GM13977 (cell line): ENCODE measurements around the gene TRIM2.

Experiments used
- DNase-seq: peaks from one replicate; pipeline ENCODE4 v3.0.0; 2012; ENCODE audit warnings: low spot score
- in situ Hi-C: fragments of 300-500 bp; cut with MboI; formaldehyde crosslinking; loops from one replicate; pipeline ENCODE4 v1.12.0; 2022; ENCODE audit warnings: low sequenced_read_pairs, low pct_unique_long_range_greater_than_20kb, mixed read lengths, inconsistent platforms; ENCODE audit not compliant: unreplicated experiment
- TF ChIP-seq, protein P1 (sequence below): IDR thresholded peaks from 2 replicates; pipeline ENCODE4 v1.5.1; 2012; ENCODE audit warnings: mild to moderate bottlenecking, control low read depth; ENCODE audit not compliant: insufficient read depth; ENCODE audit errors: extremely low read depth, missing control alignments

The TRIM2 gene

GRCh38 chr4:153176938-153177337 lies 27.3 kb upstream of the TRIM2 start:
- no peak for DNase-seq
- TF ChIP-seq, protein P1, sequence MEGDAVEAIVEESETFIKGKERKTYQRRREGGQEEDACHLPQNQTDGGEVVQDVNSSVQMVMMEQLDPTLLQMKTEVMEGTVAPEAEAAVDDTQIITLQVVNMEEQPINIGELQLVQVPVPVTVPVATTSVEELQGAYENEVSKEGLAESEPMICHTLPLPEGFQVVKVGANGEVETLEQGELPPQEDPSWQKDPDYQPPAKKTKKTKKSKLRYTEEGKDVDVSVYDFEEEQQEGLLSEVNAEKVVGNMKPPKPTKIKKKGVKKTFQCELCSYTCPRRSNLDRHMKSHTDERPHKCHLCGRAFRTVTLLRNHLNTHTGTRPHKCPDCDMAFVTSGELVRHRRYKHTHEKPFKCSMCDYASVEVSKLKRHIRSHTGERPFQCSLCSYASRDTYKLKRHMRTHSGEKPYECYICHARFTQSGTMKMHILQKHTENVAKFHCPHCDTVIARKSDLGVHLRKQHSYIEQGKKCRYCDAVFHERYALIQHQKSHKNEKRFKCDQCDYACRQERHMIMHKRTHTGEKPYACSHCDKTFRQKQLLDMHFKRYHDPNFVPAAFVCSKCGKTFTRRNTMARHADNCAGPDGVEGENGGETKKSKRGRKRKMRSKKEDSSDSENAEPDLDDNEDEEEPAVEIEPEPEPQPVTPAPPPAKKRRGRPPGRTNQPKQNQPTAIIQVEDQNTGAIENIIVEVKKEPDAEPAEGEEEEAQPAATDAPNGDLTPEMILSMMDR: no peak
- in situ Hi-C loops: no loop called here

DNA sequence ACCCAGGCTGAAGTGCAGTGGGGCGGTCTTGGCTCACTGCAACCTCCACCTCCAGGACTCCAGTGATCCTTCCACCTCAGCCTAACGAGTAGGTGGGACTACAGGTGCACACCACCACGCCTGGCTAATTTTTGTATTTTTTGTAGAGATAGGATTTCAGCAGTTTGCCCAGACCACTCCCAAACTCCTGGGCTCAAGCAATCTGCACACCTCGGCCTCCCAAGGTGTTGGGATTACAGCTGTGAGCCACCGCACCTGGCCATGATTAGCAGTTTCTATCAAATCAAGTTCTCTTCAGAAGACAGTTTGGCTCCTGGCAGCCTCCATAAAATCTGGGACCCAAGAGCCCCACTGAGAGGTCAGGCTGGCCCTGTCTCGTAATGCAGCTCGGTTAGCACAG lies 26.4 kb upstream of the TRIM2 start:
- DNase-seq: no peak
- in situ Hi-C loops: no loop called here

DNA sequence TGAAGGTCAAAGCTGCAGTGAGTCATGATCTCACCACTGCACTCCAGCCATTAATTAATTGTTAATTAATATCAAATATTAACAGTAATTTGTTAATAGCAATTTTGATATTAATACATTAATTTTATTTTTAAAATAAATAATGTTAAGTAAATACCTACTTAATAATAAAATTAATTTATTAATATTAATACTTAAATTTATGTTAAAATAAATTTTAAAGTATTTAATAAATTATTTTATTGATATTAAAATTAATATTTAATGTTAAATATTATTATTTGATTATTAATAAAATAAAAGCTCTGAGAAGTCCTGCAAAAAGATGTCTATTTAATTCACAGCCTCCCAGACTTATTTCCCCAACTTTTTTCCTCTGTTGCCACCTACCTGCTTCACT lies 25.1 kb upstream of the TRIM2 start:
- TF ChIP-seq, protein P1: no peak
- DNase-seq: no peak
- in situ Hi-C loops: no loop called here

More for the DNA sequence above, 26.4 kb upstream of the TRIM2 start:
- TF ChIP-seq, protein P1: no peak

DNA sequence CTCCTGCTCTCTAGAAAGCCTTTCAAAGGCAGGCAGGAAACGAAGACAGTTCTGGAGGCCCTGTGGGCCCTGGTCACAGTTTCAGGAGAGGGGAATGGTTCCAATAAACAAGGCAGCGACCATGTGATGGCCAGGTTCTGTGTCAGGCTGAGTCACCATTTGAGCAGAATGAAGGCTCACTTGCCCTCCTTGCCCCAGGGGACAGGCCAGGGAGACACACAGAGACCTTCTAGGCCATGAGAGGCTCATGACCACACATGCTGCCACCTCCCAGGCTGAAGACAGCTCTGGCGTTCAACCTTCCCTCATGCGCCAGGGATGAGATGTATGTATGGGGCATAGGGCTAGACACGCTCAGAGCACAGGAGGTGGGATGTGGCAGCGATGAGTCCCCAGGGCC lies 22.9 kb upstream of the TRIM2 start:
- TF ChIP-seq, protein P1: no peak
- in situ Hi-C loops: no loop called here
- no peak for DNase-seq

GRCh38 chr4:153181700-153182099 lies 22.5 kb upstream of the TRIM2 start:
- in situ Hi-C loops: no loop called here
- DNase-seq: no peak
- TF ChIP-seq, protein P1: no peak

GRCh38 chr4:153183146-153183545 lies 21.1 kb upstream of the TRIM2 start:
- TF ChIP-seq, protein P1: no peak
- in situ Hi-C loops: no loop called here
- no peak for DNase-seq

DNA sequence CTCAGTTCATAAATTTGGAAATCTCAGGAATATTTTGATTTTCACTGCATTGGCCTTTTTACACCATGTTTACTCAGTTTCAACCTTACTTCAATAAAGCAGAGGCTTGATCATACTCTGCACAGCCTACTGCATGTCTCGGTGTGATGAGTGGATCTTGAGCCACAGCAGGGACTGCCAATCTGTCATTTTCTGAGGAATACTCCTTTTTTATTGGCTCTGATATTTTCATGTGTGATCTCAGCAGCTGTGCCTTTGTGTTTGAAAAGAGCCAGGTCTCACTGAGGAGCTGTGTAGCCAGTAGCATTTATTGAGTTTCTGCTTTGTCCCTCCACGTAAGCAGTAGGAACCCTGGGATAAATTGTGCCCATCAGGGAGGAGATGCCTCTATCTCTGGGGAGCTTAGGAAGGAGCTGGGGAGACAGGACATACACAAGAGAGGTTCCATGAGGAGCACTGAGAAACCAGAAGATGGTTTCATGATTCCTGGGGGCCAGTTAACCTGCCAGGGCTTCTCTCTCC lies 18.9 kb upstream of the TRIM2 start:
- DNase-seq: no peak
- in situ Hi-C loops: no loop called here
- TF ChIP-seq, protein P1: no peak
